Thyroid gland (tissue), 4 donors: ENCODE measurements around the gene HRAS. TPM values are rescaled to one million over a fixed set of nuclear protein-coding genes. Genes with fewer than 3 reads are reported as not detected.
A peak's percentile ranks its signal among the peaks of the same experiment; 100 is the strongest.

Experiments used
- DNase-seq, 2 donors: peaks; one replicate each; pipeline ENCODE4 v3.0.0-alpha.2; 2019
- H3K27ac ChIP-seq, 3 donors: fragments of 200-600 bp; sonication (generic); 1 replicate in 2 of 3; 2 replicates in 1 of 3; pipeline ENCODE4 v1.5.1; 2016 to 2019; ENCODE audit warnings: mild to moderate bottlenecking in 1 of 3, moderate library complexity in 1 of 3
- H3K27me3 ChIP-seq: fragments of 200-600 bp; sonication (generic); one replicate; pipeline ENCODE4 v1.5.1; 2019
- H3K36me3 ChIP-seq, 2 donors: fragments of 200-600 bp; sonication (generic); one replicate each; pipeline ENCODE4 v1.5.1; 2016 to 2019
- H3K4me1 ChIP-seq, 2 donors: fragments of 200-600 bp; sonication (generic); one replicate each; pipeline ENCODE4 v1.5.1; 2017 to 2019
- H3K4me3 ChIP-seq, 3 donors: fragments of 200-600 bp; sonication (generic); replicated peaks in 1 of 3; 1 replicate in 2 of 3; 2 replicates in 1 of 3; pipeline ENCODE4 v1.5.1; 2016; ENCODE audit warnings: mild to moderate bottlenecking in 1 of 3
- H3K9me3 ChIP-seq: fragments of 200-600 bp; sonication (generic); one replicate; pipeline ENCODE4 v1.5.1; 2017
- CTCF ChIP-seq, 6 experiments: fragments of 200-600 bp in 3 of 6; fragments of 450-650 bp in 3 of 6; sonication (generic) in 3 of 6; IDR thresholded peaks; one replicate each; pipeline ENCODE4 v1.5.1; 2016 to 2019; ENCODE audit warnings: antibody characterized with exemption in 6 of 6, mild to moderate bottlenecking in 2 of 6, inconsistent platforms in 1 of 6, moderate library complexity in 1 of 6
- POLR2A ChIP-seq, 2 donors: fragments of 450-650 bp; IDR thresholded peaks; one replicate each; pipeline ENCODE4 v1.6.1; 2017; ENCODE audit warnings: antibody characterized with exemption in 2 of 2, mild to moderate bottlenecking in 2 of 2, moderate library complexity in 1 of 2
- WGBS, 2 donors: methylation state at CpG; one replicate each; pipeline ENCODE4 v1.1.5; 2017; 5-methylcytosine and 5-hydroxymethylcytosine counted together
- intact Hi-C: fragments of 100-400 bp; cut with DNase I; formaldehyde crosslinking; loops from one replicate; pipeline ENCODE4 v1.15.1; 2023
- total RNA-seq, 4 donors: library from RNA; depleted of rRNA; stranded (reverse); fragments of >200 nt; gene quantifications; one replicate each; pipeline ENCODE4 v1.2.3, GENCODE V29; 2016

Gene HRAS
- total RNA-seq, 4 donors from 2014 or later = 16.9 to 41.3 (median 29.9) TPM

- H3K4me1 ChIP-seq = peaks cover 25 to 38% of the 10 kb centered on the region in 2 donors
- intact Hi-C loops = no loop called here
- no peak for TF ChIP-seq POLR2A (IDR thresholded peaks at IDR 0.05)
- H3K27ac ChIP-seq = no peak overlapping the region
- no peaks in the 10 kb centered on the region for H3K9me3 ChIP-seq
- H3K27me3 ChIP-seq = no peaks in the 10 kb centered on the region
- no peaks in the 10 kb centered on the region for H3K36me3 ChIP-seq
- H3K4me3 ChIP-seq = no peak overlapping the region
- 78 to 93% methylated on average over 10 to 11 of the region's 22 CpGs for WGBS, 2 donors
- no peak for DNase-seq
These were observed 21.4 kb upstream of the HRAS start for GRCh38 chr11:556662-557256.

DNA sequence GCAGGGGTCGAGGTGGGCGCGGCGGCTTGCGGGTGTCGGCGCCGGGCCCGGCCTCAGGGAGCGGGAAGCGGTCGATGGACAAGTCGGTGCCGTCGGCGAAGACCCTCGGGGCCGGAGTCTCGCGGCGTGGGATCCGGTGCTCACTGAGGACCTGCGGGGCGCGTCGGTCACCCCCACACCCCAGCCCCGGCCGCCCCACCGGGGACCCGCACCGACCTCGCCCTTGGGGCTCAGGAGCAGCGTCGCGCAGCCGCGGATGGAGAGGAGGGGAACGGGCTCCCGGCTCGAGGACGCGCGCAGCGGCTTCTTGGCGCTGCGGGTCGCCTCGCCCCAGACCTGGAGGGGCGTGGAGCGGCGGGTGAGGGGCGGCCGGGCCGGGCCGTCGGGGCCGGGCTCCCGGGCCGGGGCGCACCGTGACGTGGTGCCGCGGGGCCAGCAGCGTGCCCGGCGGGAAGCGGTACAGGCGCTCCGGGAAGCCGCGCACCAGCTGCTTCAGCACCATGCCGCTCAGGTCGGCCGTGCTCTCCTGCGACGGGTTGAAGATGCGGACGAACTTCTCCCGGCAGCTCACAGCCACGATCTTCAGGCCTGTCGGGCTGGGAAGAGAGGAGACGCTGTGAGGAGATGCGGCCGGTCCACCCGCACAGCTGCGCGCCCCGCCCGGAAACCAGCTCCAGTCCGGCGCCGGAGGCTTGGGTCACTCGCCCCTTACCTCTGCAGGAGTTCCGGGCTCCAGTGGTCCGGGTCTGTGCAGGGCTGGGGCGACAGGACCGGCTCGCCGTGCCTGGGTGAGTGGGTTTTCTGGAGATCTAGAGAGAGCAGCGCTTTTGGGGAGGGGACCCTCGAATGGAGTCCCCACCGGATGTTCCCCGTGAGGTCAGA, 20.6 kb upstream of the HRAS start:
- no peaks in the 10 kb centered on the region for H3K9me3 ChIP-seq
- intact Hi-C loops = no loop called here
- no peaks in the 10 kb centered on the region for H3K27me3 ChIP-seq
- peak; percentile 39 to 40 for DNase-seq
- no peak overlapping the region for H3K27ac ChIP-seq
- no peaks in the 10 kb centered on the region for H3K36me3 ChIP-seq
- WGBS, 2 donors = 33 to 36% methylated on average over 3 to 4 of the region's 104 CpGs
- peaks cover 20 to 33% of the 10 kb centered on the region in 2 donors for H3K4me1 ChIP-seq
- H3K4me3 ChIP-seq = peak overlapping the region in 1 of 3 donors; percentile 37
- TF ChIP-seq POLR2A (IDR thresholded peaks at IDR 0.05) (no peak), CTCF (IDR thresholded peaks at IDR 0.05) (no peak)

GRCh38 chr11:555227-555779, 19.9 kb upstream of the HRAS start:
- Histone ChIP-seq H3K4me3 (peak overlapping the region in 2 of 3 donors; percentile 25 to 37), H3K4me1 (peaks cover 18 to 32% of the 10 kb centered on the region in 2 donors), H3K36me3 (no peaks in the 10 kb centered on the region), H3K9me3 (no peaks in the 10 kb centered on the region), H3K27ac (no peak overlapping the region), H3K27me3 (no peaks in the 10 kb centered on the region)
- peak in 1 of 2 donors; percentile 28 for DNase-seq
- WGBS, 2 donors = 0 to 4% methylated on average over 5 to 14 of the region's 57 CpGs
- intact Hi-C loops = no loop called here
- TF ChIP-seq CTCF (IDR thresholded peaks at IDR 0.05) = peak in 3 of 6 experiments; percentile 6 to 37 (median 8)
- no peak for TF ChIP-seq POLR2A (IDR thresholded peaks at IDR 0.05)

GRCh38 chr11:554428-555226, 19.3 kb upstream of the HRAS start:
- TF ChIP-seq POLR2A (IDR thresholded peaks at IDR 0.05) (no peak), CTCF (IDR thresholded peaks at IDR 0.05) (peak; percentile 17 to 74 (median 60))
- peak; percentile 71 to 82 for DNase-seq
- peak overlapping the region in 1 of 3 donors; percentile 37 for H3K4me3 ChIP-seq
- no peaks in the 10 kb centered on the region for H3K9me3 ChIP-seq
- intact Hi-C loops = loop anchor here (5.0 kb wide), 1 partner anchor 173 kb away; no protein-coding TSS in a partner anchor
- no peaks in the 10 kb centered on the region for H3K27me3 ChIP-seq
- no peak overlapping the region for H3K27ac ChIP-seq
- H3K4me1 ChIP-seq = peaks cover 13 to 25% of the 10 kb centered on the region in 2 donors
- no peaks in the 10 kb centered on the region for H3K36me3 ChIP-seq
- 6 to 9% methylated on average over 13 to 27 of the region's 60 CpGs for WGBS, 2 donors

DNA sequence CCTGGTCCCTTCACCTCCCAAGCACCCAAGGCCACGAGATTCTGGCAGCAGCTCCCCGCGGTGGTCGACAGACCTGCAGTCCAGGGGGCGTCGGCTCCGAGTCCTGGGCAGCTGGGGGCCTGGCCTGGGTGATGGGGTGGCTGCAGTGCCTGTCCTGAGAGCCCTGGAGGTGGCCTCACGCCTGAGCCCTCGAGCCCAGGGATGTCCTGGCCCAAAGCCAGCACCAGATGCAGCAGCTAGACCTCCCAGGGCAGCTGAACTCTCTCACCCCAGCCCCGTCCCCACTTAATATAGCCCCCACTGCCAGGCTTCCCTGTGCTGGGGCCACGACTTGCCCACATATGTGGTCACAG, 18.6 kb upstream of the HRAS start:
- H3K27me3 ChIP-seq = no peaks in the 10 kb centered on the region
- no peaks in the 10 kb centered on the region for H3K9me3 ChIP-seq
- intact Hi-C loops = loop anchor here (5.0 kb wide), 1 partner anchor 173 kb away; no protein-coding TSS in a partner anchor
- no peak overlapping the region for H3K27ac ChIP-seq
- peaks cover 13 to 23% of the 10 kb centered on the region in 2 donors for H3K4me1 ChIP-seq
- TF ChIP-seq POLR2A (IDR thresholded peaks at IDR 0.05) (no peak), CTCF (IDR thresholded peaks at IDR 0.05) (no peak)
- DNase-seq = peak in 1 of 2 donors; percentile 28
- no peaks in the 10 kb centered on the region for H3K36me3 ChIP-seq
- WGBS, 2 donors = 48 to 57% methylated on average over 9 of the region's 11 CpGs
- H3K4me3 ChIP-seq = no peak overlapping the region
